Measurements from ENCODE around the gene PBX3.

PBX3 gene

DNA sequence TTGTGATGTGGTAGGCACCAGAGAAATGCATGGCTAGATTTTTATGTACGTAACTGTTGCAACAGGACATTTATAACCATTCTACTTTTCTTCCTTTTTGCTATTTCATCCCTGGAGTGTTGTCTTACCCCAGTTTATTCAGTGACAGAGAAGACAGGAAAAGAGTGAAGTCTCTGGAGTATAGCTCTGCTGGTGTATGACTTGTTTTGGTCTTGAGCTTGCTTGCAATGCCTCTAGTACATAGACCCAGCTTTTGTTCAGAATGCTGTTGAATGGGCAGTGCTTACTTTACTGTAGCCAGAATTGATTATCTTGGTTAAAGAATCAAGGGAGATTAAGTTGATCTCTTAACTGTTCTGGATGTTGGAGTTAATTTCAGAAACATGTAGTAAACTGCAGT lies 94.3 kb downstream of the PBX3 start:
- TF ChIP-seq, protein P1, sequence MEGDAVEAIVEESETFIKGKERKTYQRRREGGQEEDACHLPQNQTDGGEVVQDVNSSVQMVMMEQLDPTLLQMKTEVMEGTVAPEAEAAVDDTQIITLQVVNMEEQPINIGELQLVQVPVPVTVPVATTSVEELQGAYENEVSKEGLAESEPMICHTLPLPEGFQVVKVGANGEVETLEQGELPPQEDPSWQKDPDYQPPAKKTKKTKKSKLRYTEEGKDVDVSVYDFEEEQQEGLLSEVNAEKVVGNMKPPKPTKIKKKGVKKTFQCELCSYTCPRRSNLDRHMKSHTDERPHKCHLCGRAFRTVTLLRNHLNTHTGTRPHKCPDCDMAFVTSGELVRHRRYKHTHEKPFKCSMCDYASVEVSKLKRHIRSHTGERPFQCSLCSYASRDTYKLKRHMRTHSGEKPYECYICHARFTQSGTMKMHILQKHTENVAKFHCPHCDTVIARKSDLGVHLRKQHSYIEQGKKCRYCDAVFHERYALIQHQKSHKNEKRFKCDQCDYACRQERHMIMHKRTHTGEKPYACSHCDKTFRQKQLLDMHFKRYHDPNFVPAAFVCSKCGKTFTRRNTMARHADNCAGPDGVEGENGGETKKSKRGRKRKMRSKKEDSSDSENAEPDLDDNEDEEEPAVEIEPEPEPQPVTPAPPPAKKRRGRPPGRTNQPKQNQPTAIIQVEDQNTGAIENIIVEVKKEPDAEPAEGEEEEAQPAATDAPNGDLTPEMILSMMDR (conservative IDR thresholded peaks at IDR 0.05): no peak
- TF ChIP-seq ZFX (IDR thresholded peaks at IDR 0.05): no peak
- H3K27ac ChIP-seq: no peak overlapping the region

DNA sequence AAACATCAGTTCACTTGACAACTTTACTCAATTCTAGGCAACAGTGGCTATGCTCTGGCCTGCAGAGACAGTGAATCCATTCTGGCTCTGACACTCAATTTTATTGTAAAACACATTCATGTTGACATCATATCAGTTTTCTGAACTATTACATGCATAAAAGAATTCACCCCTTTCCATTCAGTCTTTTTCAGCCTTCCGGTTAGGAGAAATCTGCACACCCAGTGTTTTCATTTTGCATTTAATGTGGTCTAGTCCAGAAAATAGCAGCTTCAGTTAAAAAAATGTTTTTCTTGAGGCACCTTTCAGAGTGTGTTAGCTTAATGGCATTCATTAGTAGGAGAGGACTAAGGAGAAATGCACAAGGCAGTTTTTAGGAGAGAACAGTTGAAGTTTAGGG lies 95.1 kb downstream of the PBX3 start:
- no peak overlapping the region for H3K27ac ChIP-seq
- TF ChIP-seq ZFX (IDR thresholded peaks at IDR 0.05): no peak
- TF ChIP-seq, protein P1 (conservative IDR thresholded peaks at IDR 0.05): no peak

DNA sequence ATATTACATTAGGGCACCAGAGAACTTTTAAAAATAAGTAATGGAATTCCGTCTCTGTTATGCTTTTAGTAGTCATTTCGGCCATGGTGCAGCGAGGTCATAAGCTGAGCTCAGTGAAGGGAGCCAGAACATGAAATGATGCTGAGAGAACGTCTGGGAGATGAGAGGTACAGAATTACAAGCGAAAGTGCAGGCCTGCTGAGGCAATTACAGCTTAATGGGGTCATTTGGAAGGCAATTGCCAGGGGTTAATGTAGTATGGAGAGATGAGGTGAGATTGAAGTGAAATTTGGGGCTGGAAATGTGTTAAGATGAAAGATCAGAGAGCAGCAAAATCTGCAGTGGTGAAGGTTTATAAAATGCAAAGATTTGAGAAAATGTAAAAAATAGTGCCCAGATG lies 96.5 kb downstream of the PBX3 start:
- no peak for TF ChIP-seq ZFX (IDR thresholded peaks at IDR 0.05)
- TF ChIP-seq, protein P1 (conservative IDR thresholded peaks at IDR 0.05): no peak
- no peak overlapping the region for H3K27ac ChIP-seq

DNA sequence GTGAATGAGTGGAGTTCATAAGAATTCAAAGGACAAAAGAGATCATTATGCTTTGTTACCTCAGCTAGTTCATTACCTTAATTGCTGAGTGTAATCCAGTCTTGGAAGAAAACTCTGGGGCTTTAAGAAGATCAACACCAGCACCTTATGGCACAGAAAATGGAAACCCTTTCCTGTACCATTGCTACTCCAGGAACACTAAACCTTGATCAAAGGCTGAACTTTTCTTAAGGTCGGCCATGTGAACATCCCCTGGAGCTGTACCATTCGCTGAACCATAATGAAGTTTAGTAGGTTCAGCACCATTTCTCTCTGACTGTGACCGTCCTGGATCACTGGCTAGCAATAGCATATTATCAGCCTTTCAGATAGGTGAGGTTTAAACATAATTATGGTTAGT lies 97.4 kb downstream of the PBX3 start:
- TF ChIP-seq, protein P1 (conservative IDR thresholded peaks at IDR 0.05): no peak
- no peak overlapping the region for H3K27ac ChIP-seq

DNA sequence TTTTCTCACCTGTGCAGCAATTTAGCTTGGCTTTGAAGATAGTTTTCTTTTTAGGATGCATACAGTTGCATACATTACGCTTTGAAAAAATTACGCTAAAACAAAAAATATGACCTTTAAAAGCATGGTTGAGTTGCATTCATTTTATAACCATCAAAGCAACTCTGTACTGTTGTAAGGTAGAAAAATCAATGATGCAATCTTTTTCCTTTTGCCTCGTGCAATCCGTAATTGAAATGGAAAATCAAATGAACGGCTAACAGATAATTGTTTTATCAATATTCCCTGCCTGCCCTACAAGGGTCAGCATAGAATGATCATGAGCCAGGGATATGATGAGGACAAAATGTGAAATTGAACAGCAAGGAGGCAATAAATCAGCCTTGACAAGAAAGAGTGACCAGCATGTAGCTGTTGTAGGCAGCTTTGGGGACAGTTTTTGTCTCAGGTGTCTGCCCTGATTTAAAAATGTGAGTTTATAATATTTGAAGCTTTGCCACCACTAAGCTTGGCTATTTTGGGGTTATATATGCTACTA lies 98.2 kb downstream of the PBX3 start:
- no peak overlapping the region for H3K27ac ChIP-seq
- no peak for TF ChIP-seq ZFX (IDR thresholded peaks at IDR 0.05)
- TF ChIP-seq, protein P1 (conservative IDR thresholded peaks at IDR 0.05): no peak

DNA sequence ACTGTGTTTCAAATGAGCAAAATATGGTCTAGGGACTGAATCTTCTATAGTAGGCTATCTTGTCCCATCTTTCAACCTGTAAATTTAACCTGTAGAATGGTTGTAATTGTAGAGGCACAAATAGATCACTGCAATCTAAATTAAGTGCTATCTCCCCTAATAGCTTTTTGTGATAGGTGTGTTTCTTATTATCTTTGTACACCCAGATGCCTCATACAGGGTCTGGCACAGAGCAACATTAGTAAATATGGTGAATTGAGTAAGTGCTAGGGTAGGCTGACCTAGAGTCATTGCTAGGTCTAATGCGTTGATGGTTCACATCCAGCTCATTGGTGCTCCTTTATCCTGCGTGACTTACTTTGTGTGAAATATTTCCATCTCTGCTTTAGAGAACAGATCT lies 100.6 kb downstream of the PBX3 start:
- H3K27ac ChIP-seq: no peak overlapping the region
- no peak for TF ChIP-seq ZFX (IDR thresholded peaks at IDR 0.05)
- TF ChIP-seq, protein P1 (conservative IDR thresholded peaks at IDR 0.05): no peak

DNA sequence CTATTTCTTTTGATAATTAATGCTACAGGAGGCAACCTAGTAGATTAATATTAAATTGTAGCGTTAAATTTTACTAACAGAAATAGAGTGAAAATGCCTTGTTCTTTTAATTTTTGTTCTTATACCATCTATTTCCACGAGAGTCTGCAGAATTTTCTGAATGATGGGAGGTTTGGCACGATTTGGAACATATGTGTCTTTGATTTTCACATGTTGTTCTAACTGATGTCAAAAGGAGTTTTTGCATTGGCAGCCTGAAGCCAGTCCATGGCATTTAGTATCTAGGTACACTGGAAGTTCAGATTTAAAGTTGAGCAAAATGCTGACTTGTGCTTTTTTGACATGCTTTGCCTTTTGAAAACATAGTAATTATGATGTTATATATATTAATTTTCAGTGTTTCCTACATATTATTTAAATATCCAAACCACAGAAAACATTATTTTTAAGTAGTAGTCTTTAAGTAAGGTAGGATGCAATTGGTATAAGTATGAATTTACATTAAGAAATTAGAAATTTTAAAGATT lies 103.0 kb downstream of the PBX3 start:
- TF ChIP-seq ZFX (IDR thresholded peaks at IDR 0.05): no peak
- TF ChIP-seq, protein P1 (conservative IDR thresholded peaks at IDR 0.05): no peak
- H3K27ac ChIP-seq: no peak overlapping the region

Measured in C4-2B (cell line).